Effector memory CD4-positive, alpha-beta T cell (primary cell): ENCODE measurements around the gene LGR5.

ENCODE experiments used
- DNase-seq, 3 donors: peaks; one replicate each; pipeline ENCODE4 v3.0.0-alpha.2; 2020
- H3K27ac ChIP-seq: 2 replicates; pipeline ENCODE4 v1.7.0; 2013; ENCODE audit warnings: mild to moderate bottlenecking, low read length, moderate library complexity; ENCODE audit not compliant: insufficient read depth, poor library complexity, severe bottlenecking
- H3K27me3 ChIP-seq: replicated peaks from 2 replicates; pipeline ENCODE4 v1.7.0; 2013; ENCODE audit warnings: mild to moderate bottlenecking, low read length; ENCODE audit not compliant: insufficient read depth, control insufficient read depth, poor library complexity, severe bottlenecking
- H3K36me3 ChIP-seq: 2 replicates; pipeline ENCODE4 v1.7.0; 2013; ENCODE audit warnings: mild to moderate bottlenecking, low read length, moderate library complexity; ENCODE audit not compliant: control insufficient read depth, insufficient read depth
- H3K4me1 ChIP-seq: 2 replicates; pipeline ENCODE4 v1.7.0; 2013; ENCODE audit warnings: low read length, mild to moderate bottlenecking; ENCODE audit not compliant: control insufficient read depth, insufficient read depth, poor library complexity, severe bottlenecking
- H3K4me3 ChIP-seq: 2 replicates; pipeline ENCODE4 v1.7.0; 2013; ENCODE audit warnings: low read length, low read depth, mild to moderate bottlenecking; ENCODE audit not compliant: insufficient read depth, poor library complexity, severe bottlenecking
- H3K9me3 ChIP-seq: 2 replicates; pipeline ENCODE4 v1.7.0; 2013; ENCODE audit warnings: mild to moderate bottlenecking, low read length, moderate library complexity; ENCODE audit not compliant: control insufficient read depth

The LGR5 gene

GRCh38 chr12:71411635-71412034 is 28.0 kb upstream of the LGR5 start:
- peaks cover 3% of the 10 kb centered on the region for H3K9me3 ChIP-seq
- no peak for DNase-seq
- no peaks in the 10 kb centered on the region for H3K36me3 ChIP-seq
- H3K27ac ChIP-seq = no peak overlapping the region
- no peak overlapping the region for H3K4me3 ChIP-seq
- H3K27me3 ChIP-seq = no peaks in the 10 kb centered on the region
- H3K4me1 ChIP-seq = no peaks in the 10 kb centered on the region

- H3K27me3 ChIP-seq = no peaks in the 10 kb centered on the region
- no peaks in the 10 kb centered on the region for H3K36me3 ChIP-seq
- H3K27ac ChIP-seq = no peak overlapping the region
- no peak for DNase-seq
- no peaks in the 10 kb centered on the region for H3K4me1 ChIP-seq
- H3K9me3 ChIP-seq = no peaks in the 10 kb centered on the region
- no peak overlapping the region for H3K4me3 ChIP-seq
Measured at GRCh38 chr12:71415336-71416231, 24.0 kb upstream of the LGR5 start.

- no peak overlapping the region for H3K4me3 ChIP-seq
- H3K9me3 ChIP-seq = no peaks in the 10 kb centered on the region
- H3K4me1 ChIP-seq = no peaks in the 10 kb centered on the region
Measured at GRCh38 chr12:71417181-71417580, 22.4 kb upstream of the LGR5 start.

GRCh38 chr12:71420775-71421406 is 18.7 kb upstream of the LGR5 start:
- H3K27ac ChIP-seq = no peak overlapping the region

More at GRCh38 chr12:71417181-71417580, 22.4 kb upstream of the LGR5 start:
- no peaks in the 10 kb centered on the region for H3K27me3 ChIP-seq
- H3K36me3 ChIP-seq = no peaks in the 10 kb centered on the region
- H3K27ac ChIP-seq = no peak overlapping the region
- DNase-seq = no peak

GRCh38 chr12:71425568-71426299 is 13.9 kb upstream of the LGR5 start:
- DNase-seq = no peak
- Histone ChIP-seq H3K9me3 (no peaks in the 10 kb centered on the region), H3K36me3 (no peaks in the 10 kb centered on the region), H3K4me1 (no peaks in the 10 kb centered on the region), H3K4me3 (no peak overlapping the region), H3K27me3 (no peaks in the 10 kb centered on the region), H3K27ac (no peak overlapping the region)

More at GRCh38 chr12:71420775-71421406, 18.7 kb upstream of the LGR5 start:
- DNase-seq = no peak
- Histone ChIP-seq H3K4me3 (no peak overlapping the region), H3K9me3 (no peaks in the 10 kb centered on the region), H3K27me3 (no peaks in the 10 kb centered on the region), H3K36me3 (no peaks in the 10 kb centered on the region), H3K4me1 (no peaks in the 10 kb centered on the region)

- Histone ChIP-seq H3K9me3 (no peaks in the 10 kb centered on the region), H3K4me3 (no peak overlapping the region), H3K4me1 (no peaks in the 10 kb centered on the region), H3K27ac (no peak overlapping the region), H3K36me3 (no peaks in the 10 kb centered on the region), H3K27me3 (no peaks in the 10 kb centered on the region)
- no peak for DNase-seq
Measured at GRCh38 chr12:71426300-71427047, 13.1 kb upstream of the LGR5 start.

GRCh38 chr12:71430756-71431155 is 8.8 kb upstream of the LGR5 start:
- DNase-seq = no peak
- Histone ChIP-seq H3K4me3 (no peak overlapping the region), H3K36me3 (no peaks in the 10 kb centered on the region), H3K9me3 (no peaks in the 10 kb centered on the region), H3K27me3 (no peaks in the 10 kb centered on the region), H3K27ac (no peak overlapping the region), H3K4me1 (no peaks in the 10 kb centered on the region)

- no peak for DNase-seq
- H3K4me1 ChIP-seq = no peaks in the 10 kb centered on the region
- H3K27me3 ChIP-seq = no peaks in the 10 kb centered on the region
Measured at GRCh38 chr12:71431991-71432390, 7.6 kb upstream of the LGR5 start.

GRCh38 chr12:71432936-71433335 is 6.7 kb upstream of the LGR5 start:
- DNase-seq = no peak
- no peaks in the 10 kb centered on the region for H3K27me3 ChIP-seq
- no peaks in the 10 kb centered on the region for H3K4me1 ChIP-seq
- no peaks in the 10 kb centered on the region for H3K36me3 ChIP-seq
- no peaks in the 10 kb centered on the region for H3K9me3 ChIP-seq
- no peak overlapping the region for H3K27ac ChIP-seq
- H3K4me3 ChIP-seq = no peak overlapping the region

More at GRCh38 chr12:71431991-71432390, 7.6 kb upstream of the LGR5 start:
- Histone ChIP-seq H3K4me3 (no peak overlapping the region), H3K36me3 (no peaks in the 10 kb centered on the region), H3K27ac (no peak overlapping the region), H3K9me3 (no peaks in the 10 kb centered on the region)
